B cell (primary cell): Measurements from ENCODE around the gene SLC1A4. TPM values are rescaled to one million over a fixed set of nuclear protein-coding genes. Genes with fewer than 3 reads are reported as not detected.
A peak's percentile ranks its signal among the peaks of the same experiment; 100 is the strongest.

Experiments used
- ATAC-seq: fragments of 200-7000 bp; cut with Tn5 transposase; one replicate; pipeline ENCODE4 v1.10.0; 2021; ENCODE audit warnings: low read depth, mild to moderate bottlenecking, moderate number of reproducible peaks, moderate library complexity
- CTCF ChIA-PET: fragments of 350-600 bp; sonication (Branson Sonifier 250); formaldehyde crosslinking; loops from one replicate; lab custom pipeline; 2021; ENCODE audit warnings: antibody characterized with exemption, inconsistent platforms; lab: Charles Lee
- POLR2A ChIA-PET: fragments of 350-600 bp; sonication (Branson Sonifier 250); formaldehyde crosslinking; loops from one replicate; lab custom pipeline; 2021; ENCODE audit warnings: antibody characterized with exemption; lab: Charles Lee
- DNase-seq: peaks from one replicate; pipeline ENCODE4 v3.0.0; 2013
- H2AFZ ChIP-seq: 2 replicates; pipeline ENCODE4 v1.6.1; 2012; ENCODE audit warnings: mild to moderate bottlenecking, low read depth, low read length; ENCODE audit not compliant: insufficient read depth, poor library complexity, severe bottlenecking
- H3K27ac ChIP-seq, 2 donors: 1 replicate in 1 of 2; 2 replicates in 1 of 2; pipeline ENCODE4 v1.5.1; 2012 to 2013; ENCODE audit warnings: low read length in 2 of 2, mild to moderate bottlenecking in 2 of 2, moderate library complexity in 1 of 2
- H3K27me3 ChIP-seq, 4 experiments: fragments of 200-600 bp in 1 of 4; sonication (generic) in 1 of 4; replicated peaks in 1 of 4; 1 replicate in 2 of 4; 2 replicates in 2 of 4; pipeline versions ENCODE4 v1.6.1 to v1.7.0; 2013 to 2016; ENCODE audit warnings: low read length in 3 of 4, mild to moderate bottlenecking in 2 of 4, mixed read lengths in 1 of 4, moderate library complexity in 1 of 4; ENCODE audit not compliant: insufficient read depth in 4 of 4, control insufficient read depth in 3 of 4; ENCODE audit errors: control extremely low read depth in 1 of 4
- H3K36me3 ChIP-seq, 2 experiments: replicated peaks in 1 of 2; 1 replicate in 1 of 2; 2 replicates in 1 of 2; pipeline versions ENCODE4 v1.6.1 to v1.7.1; 2013; ENCODE audit warnings: low read length in 1 of 2; ENCODE audit not compliant: insufficient read depth in 2 of 2, control insufficient read depth in 1 of 2; ENCODE audit errors: control extremely low read depth in 1 of 2, extremely low read depth in 1 of 2
- H3K4me1 ChIP-seq, 2 donors: fragments of 200-600 bp in 1 of 2; sonication (generic) in 1 of 2; 1 replicate in 1 of 2; 2 replicates in 1 of 2; pipeline versions ENCODE4 v1.5.1 to v1.6.1; 2013 to 2017; ENCODE audit warnings: low read length in 2 of 2; ENCODE audit not compliant: control insufficient read depth in 2 of 2, insufficient read depth in 2 of 2
- H3K4me2 ChIP-seq: replicated peaks from 2 replicates; pipeline ENCODE3; 2012; ENCODE audit warnings: mild to moderate bottlenecking, low read depth, low read length; ENCODE audit not compliant: poor library complexity, severe bottlenecking
- H3K4me3 ChIP-seq, 5 experiments: fragments of 200-600 bp in 1 of 5; sonication (generic) in 1 of 5; 1 replicate in 3 of 5; 2 replicates in 2 of 5; pipeline versions ENCODE4 v1.5.1 to v1.7.0; 2011 to 2016; ENCODE audit warnings: low read length in 4 of 5, mild to moderate bottlenecking in 4 of 5, low read depth in 2 of 5, control low read depth in 1 of 5, moderate library complexity in 1 of 5; ENCODE audit not compliant: insufficient read depth in 1 of 5; ENCODE audit errors: control extremely low read depth in 1 of 5, extremely low read depth in 1 of 5
- H3K79me2 ChIP-seq: fragments of 200-600 bp; sonication (generic); one replicate; pipeline ENCODE4 v1.6.0; 2016; ENCODE audit warnings: low read length; ENCODE audit not compliant: control insufficient read depth, insufficient read depth
- H3K9ac ChIP-seq: fragments of 200-600 bp; sonication (generic); 2 replicates; pipeline ENCODE4 v1.6.1; 2017; ENCODE audit warnings: mild to moderate bottlenecking, low read length, moderate library complexity
- H3K9me3 ChIP-seq, 3 donors: one replicate each; pipeline versions ENCODE4 v1.6.1 to v1.7.1; 2013; ENCODE audit warnings: low read length in 2 of 3; ENCODE audit not compliant: control insufficient read depth in 2 of 3, insufficient read depth in 1 of 3; ENCODE audit errors: control extremely low read depth in 1 of 3
- H4K20me1 ChIP-seq: 2 replicates; pipeline ENCODE4 v1.6.0; 2012; ENCODE audit warnings: mild to moderate bottlenecking, low read length; ENCODE audit not compliant: insufficient read depth, control insufficient read depth, poor library complexity, severe bottlenecking
- H3K27ac Mint-ChIP-seq: one replicate; pipeline ENCODE4 v1.8.0; 2021; ENCODE audit warnings: mixed read lengths
- H3K27me3 Mint-ChIP-seq: one replicate; pipeline ENCODE4 v1.8.0; 2021; ENCODE audit warnings: mixed read lengths
- H3K4me1 Mint-ChIP-seq: one replicate; pipeline ENCODE4 v1.8.0; 2021; ENCODE audit warnings: mixed read lengths
- H3K4me3 Mint-ChIP-seq: one replicate; pipeline ENCODE4 v1.8.0; 2021; ENCODE audit warnings: mixed read lengths
- H3K9me3 Mint-ChIP-seq: one replicate; pipeline ENCODE4 v1.8.0; 2022; ENCODE audit warnings: mixed read lengths; ENCODE audit not compliant: insufficient read depth
- CTCF ChIP-seq: fragments of 200-600 bp; IDR thresholded peaks from one replicate; pipeline ENCODE4 v1.8.0; 2022; ENCODE audit warnings: antibody characterized with exemption, mild to moderate bottlenecking
- EZH2 ChIP-seq: IDR thresholded peaks from 2 replicates; pipeline ENCODE4 v1.6.1; 2012; ENCODE audit warnings: borderline replicate concordance, low read depth, mild to moderate bottlenecking, moderate library complexity, low read length; ENCODE audit not compliant: insufficient read depth, poor library complexity, severe bottlenecking
- WGBS: methylation state at CpG from one replicate; pipeline ENCODE4 v1.1.5; 2013; ENCODE audit warnings: missing lambda C conversion rate; ENCODE audit not compliant: insufficient coverage; 5-methylcytosine and 5-hydroxymethylcytosine counted together
- intact Hi-C: fragments of 100-400 bp; cut with micrococcal nuclease; formaldehyde crosslinking; loops from one replicate; pipeline ENCODE4 v1.10.0; 2022
- polyA plus RNA-seq: library from polyadenylated mRNA; depleted of rRNA; stranded (reverse); fragments of >200 nt; gene quantifications from 2 replicates; pipeline ENCODE4 v1.2.3, GENCODE V29; 2012
- total RNA-seq, 2 donors: library from RNA; stranded (reverse); fragments of 120-200 nt in 1 of 2; gene quantifications; 1 replicate in 1 of 2; 2 replicates in 1 of 2; pipeline versions ENCODE4 v1.2.3 to v1.2.4, GENCODE V29; 2013 to 2022

The SLC1A4 gene
- total and polyA plus RNA-seq, 2 donors (not counting 1 experiment from before 2014, with no cell fraction given): 1.7 to 15.7 TPM

DNA sequence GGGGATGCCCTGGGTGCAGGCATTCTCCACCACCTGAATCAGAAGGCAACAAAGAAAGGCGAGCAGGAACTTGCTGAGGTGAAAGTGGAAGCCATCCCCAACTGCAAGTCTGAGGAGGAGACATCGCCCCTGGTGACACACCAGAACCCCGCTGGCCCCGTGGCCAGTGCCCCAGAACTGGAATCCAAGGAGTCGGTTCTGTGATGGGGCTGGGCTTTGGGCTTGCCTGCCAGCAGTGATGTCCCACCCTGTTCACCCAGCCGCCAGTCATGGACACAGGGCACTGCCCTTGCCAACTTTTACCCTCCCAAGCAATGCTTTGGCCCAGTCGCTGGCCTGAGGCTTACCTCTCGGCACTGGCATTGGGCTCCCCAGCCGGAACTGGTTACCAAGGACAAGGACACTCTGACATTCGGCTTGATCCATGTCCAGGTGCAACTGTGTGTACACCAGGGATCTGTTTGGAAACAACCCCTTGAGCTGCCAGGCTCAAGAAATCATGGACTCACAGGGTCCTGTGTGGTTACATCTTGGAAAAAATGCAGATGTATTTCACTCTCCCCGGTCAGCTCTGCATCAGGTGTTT, 31.8 kb downstream of the SLC1A4 start:
- Histone ChIP-seq H3K9ac (no peak overlapping the region), H3K4me2 (no peak overlapping the region), H3K9me3 (no peaks in the 10 kb centered on the region), H3K4me1 (peaks cover 36 to 48% of the 10 kb centered on the region in 2 donors), H3K27me3 (no peaks in the 10 kb centered on the region), H3K36me3 (peaks cover 0 to 41% of the 10 kb centered on the region in 2 experiments), H3K4me3 (no peak overlapping the region), H2AFZ (no peak overlapping the region), H3K27ac (no peak overlapping the region), H4K20me1 (no peaks in the 10 kb centered on the region), H3K79me2 (peaks cover 13% of the 10 kb centered on the region)
- ChIA-PET CTCF (interaction anchor here (1.1 to 9.0 kb wide), 2 partner anchors 12 to 19 kb away, joined by 3 to 115 read pairs; no protein-coding TSS in a partner anchor), POLR2A (no interaction called here)
- TF ChIP-seq EZH2: no peak
- no peak for TF ChIP-seq CTCF
- ATAC-seq: no peak
- intact Hi-C loops: no loop called here
- no peak for DNase-seq
- Mint-ChIP-seq H3K4me1 (peaks cover 47% of the 10 kb centered on the region), H3K27me3 (no peaks in the 10 kb centered on the region), H3K4me3 (no peak overlapping the region), H3K27ac (no peak overlapping the region), H3K9me3 (no peaks in the 10 kb centered on the region)
- WGBS: 98% methylated on average over 10 of the region's 11 CpGs

- no peak for TF ChIP-seq CTCF
- TF ChIP-seq EZH2: no peak
- CTCF ChIA-PET: interaction anchor here (0.7 to 9.0 kb wide), 3 partner anchors 11 to 33 kb away, joined by 3 to 115 read pairs (median 3); no protein-coding TSS in a partner anchor
- no peaks in the 10 kb centered on the region for H3K9me3 Mint-ChIP-seq
- ATAC-seq (no peak), DNase-seq (no peak)
- Histone ChIP-seq H3K4me1 (peaks cover 42 to 51% of the 10 kb centered on the region in 2 donors), H3K27me3 (no peaks in the 10 kb centered on the region), H3K4me3 (no peak overlapping the region), H3K4me2 (no peak overlapping the region), H3K27ac (no peak overlapping the region), H2AFZ (no peak overlapping the region), H4K20me1 (no peaks in the 10 kb centered on the region), H3K9ac (no peak overlapping the region), H3K79me2 (peaks cover 17% of the 10 kb centered on the region), H3K9me3 (no peaks in the 10 kb centered on the region), H3K36me3 (peaks cover 0 to 41% of the 10 kb centered on the region in 2 experiments)
- 100% methylated on average over 1 of the region's 4 CpGs for WGBS
- no peak overlapping the region for H3K4me3 Mint-ChIP-seq
- peaks cover 48% of the 10 kb centered on the region for H3K4me1 Mint-ChIP-seq
- POLR2A ChIA-PET: no interaction called here
- no peaks in the 10 kb centered on the region for H3K27me3 Mint-ChIP-seq
- intact Hi-C loops: no loop called here
- H3K27ac Mint-ChIP-seq: peak overlapping the region; percentile 2
These were observed 32.5 kb downstream of the SLC1A4 start for GRCh38 chr2:65021709-65022108.
